NCI-H2107 treated with DMSO at 0.1 percent for 48 hours (cell line): Measurements from ENCODE around the gene AAK1.

Source experiments
- DNase-seq: peaks from one replicate; lab custom pipeline; 2025; ENCODE audit not compliant: unreplicated experiment; lab: John Stamatoyannopoulos, UW

AAK1 gene

GRCh38 chr2:69499242-69499641, 144.3 kb downstream of the AAK1 start:
- DNase-seq: no peak

- DNase-seq: no peak
Observed at GRCh38 chr2:69495861-69496260, 147.7 kb downstream of the AAK1 start.

- no peak for DNase-seq
Observed at GRCh38 chr2:69495008-69495407, 148.5 kb downstream of the AAK1 start.

DNA sequence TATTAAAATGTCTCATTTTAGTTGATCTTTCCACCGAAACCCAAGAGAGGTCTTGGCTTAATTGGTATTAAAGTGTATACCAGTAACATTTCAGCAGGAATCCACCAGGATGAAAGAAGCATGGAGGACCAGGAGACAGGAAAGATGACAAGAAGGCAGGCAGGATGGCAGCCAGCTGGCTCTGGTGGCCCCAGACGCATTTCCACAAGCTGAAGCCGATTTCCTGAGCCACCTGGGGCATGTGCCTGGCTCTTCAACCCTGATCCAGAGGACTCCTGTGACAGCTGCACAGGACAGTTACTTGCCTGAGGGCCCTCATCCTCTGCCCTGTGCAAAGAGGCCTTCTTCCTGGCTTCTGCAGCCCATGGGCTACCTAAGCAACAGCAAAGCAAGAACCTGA, 149.4 kb downstream of the AAK1 start:
- DNase-seq: no peak

DNA sequence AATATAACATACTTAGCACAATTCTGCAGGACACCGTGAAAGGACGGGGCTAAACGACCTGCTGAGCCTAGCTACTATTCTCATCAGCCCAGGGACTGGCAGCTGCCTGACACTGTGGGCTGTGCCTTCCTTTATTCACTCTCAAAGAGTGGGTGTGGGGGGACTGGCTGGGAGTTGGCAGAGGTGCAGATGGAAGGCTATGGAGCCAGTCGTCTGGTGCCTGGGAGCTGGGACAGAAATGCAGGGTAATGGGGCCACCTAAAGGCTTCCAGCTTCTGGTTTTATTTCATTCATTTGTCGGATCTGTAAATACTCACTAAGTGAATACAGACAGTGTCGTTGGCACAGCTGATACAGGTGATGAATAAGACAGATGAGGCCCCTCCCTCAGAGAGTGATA, 150.3 kb downstream of the AAK1 start:
- DNase-seq: peak; percentile 58

DNA sequence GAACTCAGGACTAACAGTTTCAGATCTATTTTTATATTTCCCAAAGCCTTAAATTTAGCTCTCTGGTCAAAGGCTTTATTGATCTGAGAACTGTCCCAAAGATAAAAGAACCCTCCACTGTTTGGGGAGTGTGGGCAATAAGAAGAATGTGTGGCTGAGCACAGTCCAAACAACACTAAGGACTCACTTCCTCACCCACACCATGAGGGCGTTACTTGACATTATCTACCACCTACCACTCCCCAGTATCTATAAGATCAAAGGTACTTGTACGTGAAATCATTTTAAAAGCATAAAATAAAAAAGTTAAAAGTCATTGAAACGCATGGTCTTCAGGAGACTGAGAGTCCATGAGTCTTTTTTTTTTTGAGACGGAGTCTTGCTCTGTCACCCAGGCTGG, 151.7 kb downstream of the AAK1 start:
- no peak for DNase-seq

DNA sequence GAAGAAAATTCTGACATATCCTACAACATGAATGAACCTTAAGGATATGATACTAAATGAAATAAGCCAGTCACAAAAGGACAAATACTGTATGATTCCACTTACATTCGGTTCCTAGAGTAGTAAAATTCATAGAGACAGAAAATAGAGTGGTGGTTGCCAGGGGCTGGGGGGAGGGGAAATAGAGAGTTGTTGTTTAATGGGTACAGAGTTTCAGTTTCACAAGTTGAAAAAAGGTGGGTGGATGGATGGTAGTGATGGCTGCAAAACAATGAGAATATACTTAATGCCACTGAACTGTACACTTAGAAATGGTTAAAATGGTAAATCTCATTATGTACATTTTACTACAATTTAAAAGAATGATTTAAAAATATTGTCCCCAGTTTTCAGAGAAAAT, 153.1 kb downstream of the AAK1 start:
- no peak for DNase-seq

- no peak for DNase-seq
Observed at GRCh38 chr2:69489793-69490192, 153.7 kb downstream of the AAK1 start.

- DNase-seq: peak; percentile 41
Observed at GRCh38 chr2:69483696-69484095, 159.8 kb downstream of the AAK1 start.

GRCh38 chr2:69483024-69483423, 160.5 kb downstream of the AAK1 start:
- peak; percentile 30 for DNase-seq

DNA sequence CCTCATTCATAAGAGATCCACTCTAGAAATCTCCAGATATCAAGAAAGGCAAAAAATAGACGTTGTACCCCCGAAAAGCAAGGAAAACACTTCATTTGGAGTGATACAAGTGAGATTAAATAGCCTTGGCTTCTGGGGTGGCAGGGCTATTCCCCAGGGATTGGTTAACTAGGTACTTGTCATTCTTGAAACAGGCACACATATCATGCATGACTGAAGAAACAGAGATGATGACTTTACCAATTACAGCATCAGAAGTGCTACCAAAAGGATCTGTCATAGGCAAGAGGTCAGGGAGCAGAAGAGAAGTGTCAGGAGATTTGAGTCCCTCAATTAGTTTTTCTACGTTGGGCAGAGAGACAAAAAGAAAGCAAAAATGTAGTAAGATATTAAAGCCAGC, 161.1 kb downstream of the AAK1 start:
- DNase-seq: peak; percentile 71

DNA sequence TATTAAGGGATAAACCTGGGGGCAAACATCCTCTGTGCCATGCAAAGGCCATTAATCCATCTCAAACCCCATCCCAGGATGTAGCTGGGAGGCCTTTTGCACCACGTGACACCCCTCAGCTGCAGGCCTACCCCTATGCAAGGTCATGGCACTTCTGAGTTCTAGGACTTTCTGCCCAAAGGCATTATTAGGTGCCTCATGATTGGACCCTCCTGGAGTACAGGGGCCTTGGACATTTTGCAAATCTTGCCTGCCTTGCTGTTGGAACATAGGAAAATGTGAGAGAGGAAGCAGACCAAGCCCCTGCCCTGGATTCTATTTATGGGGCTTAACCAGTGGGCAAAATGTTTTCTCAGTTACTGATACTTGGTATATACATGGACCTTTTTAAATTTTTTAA, 162.1 kb downstream of the AAK1 start:
- DNase-seq: no peak

- no peak for DNase-seq
Observed at GRCh38 chr2:69477627-69478026, 165.9 kb downstream of the AAK1 start.

GRCh38 chr2:69474688-69475087, 168.9 kb downstream of the AAK1 start:
- DNase-seq: no peak

DNA sequence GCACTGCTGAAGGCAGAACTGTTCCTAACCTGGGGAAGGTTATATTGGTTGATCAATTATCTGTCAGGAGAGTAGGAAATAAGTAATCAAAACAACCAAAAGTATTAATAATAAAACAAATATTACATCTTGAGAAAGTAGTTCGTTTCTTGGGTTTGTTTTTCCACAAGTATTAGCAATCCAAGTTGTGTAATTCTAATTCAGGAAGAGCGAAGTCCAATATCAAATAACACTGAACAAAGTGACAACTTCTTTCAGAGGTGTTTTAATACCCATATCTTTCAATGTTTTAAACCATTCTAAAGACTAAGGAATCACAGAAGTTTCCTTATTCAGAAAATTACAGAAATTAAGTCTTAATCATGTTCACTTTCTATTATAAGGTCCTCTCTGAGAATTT, 171.7 kb downstream of the AAK1 start:
- no peak for DNase-seq

GRCh38 chr2:69470911-69471310, 172.6 kb downstream of the AAK1 start:
- no peak for DNase-seq

- DNase-seq: no peak
Observed at GRCh38 chr2:69469784-69470183, 173.8 kb downstream of the AAK1 start.

DNA sequence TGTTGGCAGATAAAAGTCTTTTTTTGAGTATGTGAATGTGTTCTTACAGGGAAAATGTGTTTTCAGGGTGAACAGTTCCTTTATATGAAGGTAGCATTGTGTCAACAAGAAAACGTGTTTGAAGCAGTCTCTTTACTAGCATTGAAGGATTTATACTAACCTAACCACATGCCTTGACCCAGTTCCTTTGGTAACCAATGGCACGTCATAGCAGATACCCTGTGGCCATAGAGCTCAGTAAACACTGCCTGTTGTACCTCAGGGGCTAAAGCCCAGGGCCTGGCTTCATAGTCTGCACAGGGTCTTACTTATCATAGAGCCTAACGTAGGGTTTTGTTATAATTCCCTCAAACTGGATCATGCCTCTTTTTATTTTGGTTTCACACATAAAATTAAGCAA, 174.2 kb downstream of the AAK1 start:
- no peak for DNase-seq

- no peak for DNase-seq
Observed at GRCh38 chr2:69466728-69467127, 176.8 kb downstream of the AAK1 start.

- DNase-seq: no peak
Observed at GRCh38 chr2:69465513-69466456, 177.8 kb downstream of the AAK1 start.

DNA sequence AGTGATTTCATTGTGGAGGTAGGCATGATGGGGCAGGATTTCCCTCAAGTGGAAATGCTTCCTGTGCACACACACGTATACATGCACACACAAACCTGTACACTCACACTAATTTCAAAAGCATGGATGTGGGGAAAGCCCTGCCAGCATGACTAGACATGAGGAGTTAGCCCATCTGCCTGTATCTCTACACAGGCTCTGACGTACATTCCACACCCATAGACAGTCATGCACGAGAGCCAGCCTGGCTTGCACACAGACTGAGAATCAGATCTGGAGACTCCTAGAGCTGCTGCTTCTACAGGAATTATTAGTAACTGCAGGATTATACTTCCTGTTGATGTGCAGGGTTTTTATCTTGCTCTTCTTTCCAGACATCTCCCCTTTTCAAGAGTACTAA, 179.0 kb downstream of the AAK1 start:
- DNase-seq: no peak

DNA sequence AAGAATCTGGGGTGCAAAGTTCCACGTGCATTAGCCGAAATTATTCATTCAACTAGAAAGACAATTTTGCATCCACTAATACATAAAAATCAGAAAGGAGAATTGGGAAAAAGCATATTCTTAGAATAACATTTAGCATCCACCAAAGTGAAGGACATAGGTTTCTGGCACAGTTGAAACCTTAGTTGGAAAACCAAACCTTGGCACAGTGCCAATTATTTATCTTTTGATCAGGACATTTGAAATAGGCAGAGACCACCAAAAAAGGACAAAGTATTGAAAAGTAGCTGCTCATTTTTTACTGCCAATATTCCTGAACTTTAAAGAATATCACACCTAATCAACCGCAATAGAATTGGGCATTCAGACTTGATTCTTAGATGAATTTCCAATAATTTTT, 180.8 kb downstream of the AAK1 start:
- no peak for DNase-seq

GRCh38 chr2:69461404-69461803, 182.1 kb downstream of the AAK1 start:
- DNase-seq: no peak
